ENCODE data around the gene OR6B2. TPM values are rescaled to one million over a fixed set of nuclear protein-coding genes. Genes with fewer than 3 reads are reported as not detected.

The OR6B2 gene
- total and polyA plus RNA-seq, 9 donors, result not detected

DNA sequence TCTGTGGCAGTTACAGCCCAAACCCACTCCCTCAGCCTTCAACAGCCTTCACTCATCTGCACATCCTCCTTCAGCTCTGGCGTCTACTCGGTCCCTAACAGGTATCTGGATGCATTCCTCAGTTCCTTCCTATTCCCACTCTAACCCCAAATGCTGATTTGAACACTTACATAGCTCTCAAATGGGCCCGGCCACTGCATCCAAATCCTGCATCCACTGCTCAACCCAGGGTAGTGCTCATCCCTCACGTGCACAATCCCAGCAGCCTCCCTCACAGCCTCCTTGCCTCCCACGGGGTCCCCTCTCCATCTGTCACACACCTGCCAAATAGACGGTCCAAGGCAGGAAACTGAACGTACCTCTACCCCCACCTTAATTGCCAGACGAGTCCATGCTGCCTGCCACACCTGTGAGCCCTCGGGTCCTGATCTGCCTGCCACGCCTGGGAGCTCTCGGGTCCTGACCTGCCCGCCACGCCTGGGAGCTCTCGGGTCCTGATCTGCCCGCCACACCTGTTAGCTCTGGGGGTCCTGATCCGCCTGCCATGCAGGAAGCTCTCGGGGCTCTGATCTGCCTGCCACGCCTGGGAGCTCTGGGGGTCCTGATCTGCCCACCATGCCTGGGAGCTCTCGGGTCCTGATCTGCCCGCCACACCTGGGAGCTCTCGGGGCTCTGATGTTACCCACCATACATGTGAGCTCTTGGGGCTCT, 13.2 kb upstream of the OR6B2 start:
- 76% methylated on average over 21 of the region's 21 CpGs for WGBS (ENCODE audit: insufficient coverage)
- DNase-seq, result no peak
- no peak overlapping the region for H3K27ac ChIP-seq (ENCODE audit: low read length)
- H3K9me3 ChIP-seq (replicated peaks; ENCODE audit: control insufficient read depth, low read depth, low read length), result no peaks in the 10 kb centered on the region
- no peaks in the 10 kb centered on the region for H3K4me1 ChIP-seq (ENCODE audit: control insufficient read depth, insufficient read depth, low read length)
- H3K27me3 ChIP-seq (ENCODE audit: control insufficient read depth, insufficient read depth, low read length), result peaks cover 9% of the 10 kb centered on the region
- no peaks in the 10 kb centered on the region for H3K36me3 ChIP-seq (ENCODE audit: control insufficient read depth, insufficient read depth, low read length)
- no peak overlapping the region for H3K4me3 ChIP-seq (ENCODE audit: low read length)

GRCh38 chr2:240042740-240043139, 12.5 kb upstream of the OR6B2 start:
- WGBS (ENCODE audit: insufficient coverage), result 76% methylated on average over 6 of the region's 11 CpGs
- Histone ChIP-seq H3K36me3 (ENCODE audit: control insufficient read depth, insufficient read depth, low read length) (no peaks in the 10 kb centered on the region), H3K9me3 (replicated peaks; ENCODE audit: control insufficient read depth, low read depth, low read length) (no peaks in the 10 kb centered on the region), H3K27me3 (ENCODE audit: control insufficient read depth, insufficient read depth, low read length) (peaks cover 8% of the 10 kb centered on the region), H3K27ac (ENCODE audit: low read length) (no peak overlapping the region), H3K4me1 (ENCODE audit: control insufficient read depth, insufficient read depth, low read length) (no peaks in the 10 kb centered on the region), H3K4me3 (ENCODE audit: low read length) (no peak overlapping the region)
- DNase-seq, result no peak

DNA sequence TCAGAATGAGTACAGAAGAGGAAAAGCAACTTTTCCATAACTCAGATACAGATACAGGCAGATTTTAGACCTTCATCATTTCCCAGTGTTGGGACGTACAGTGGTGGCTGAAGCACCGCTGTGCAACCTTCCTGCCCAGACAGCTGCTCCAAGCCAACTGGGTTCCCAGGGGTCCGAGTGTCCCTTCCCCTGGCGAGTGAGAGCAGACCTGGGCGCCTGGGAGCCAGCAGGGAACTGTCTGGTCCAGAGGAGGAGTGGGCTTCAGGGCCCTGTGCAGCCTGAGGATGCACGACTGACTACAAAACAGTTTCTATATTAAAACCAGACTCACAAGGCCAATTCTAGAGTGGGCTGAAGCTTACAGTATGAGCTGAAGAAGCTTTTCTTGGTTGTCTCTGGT, 11.1 kb upstream of the OR6B2 start:
- no peaks in the 10 kb centered on the region for H3K36me3 ChIP-seq (ENCODE audit: control insufficient read depth, insufficient read depth, low read length)
- WGBS (ENCODE audit: insufficient coverage), result 76% methylated on average over 3 of the region's 6 CpGs
- no peak overlapping the region for H3K4me3 ChIP-seq (ENCODE audit: low read length)
- H3K27me3 ChIP-seq (ENCODE audit: control insufficient read depth, insufficient read depth, low read length), result peaks cover 8% of the 10 kb centered on the region
- H3K4me1 ChIP-seq (ENCODE audit: control insufficient read depth, insufficient read depth, low read length), result no peaks in the 10 kb centered on the region
- H3K9me3 ChIP-seq (replicated peaks; ENCODE audit: control insufficient read depth, low read depth, low read length), result no peaks in the 10 kb centered on the region
- no peak for DNase-seq
- H3K27ac ChIP-seq (ENCODE audit: low read length), result no peak overlapping the region

GRCh38 chr2:240037358-240037757, 7.1 kb upstream of the OR6B2 start:
- H3K27me3 ChIP-seq (ENCODE audit: control insufficient read depth, insufficient read depth, low read length), result peaks cover 13% of the 10 kb centered on the region
- no peak overlapping the region for H3K4me3 ChIP-seq (ENCODE audit: low read length)
- H3K4me1 ChIP-seq (ENCODE audit: control insufficient read depth, insufficient read depth, low read length), result no peaks in the 10 kb centered on the region
- no peak overlapping the region for H3K27ac ChIP-seq (ENCODE audit: low read length)
- no peaks in the 10 kb centered on the region for H3K36me3 ChIP-seq (ENCODE audit: control insufficient read depth, insufficient read depth, low read length)
- no peak for DNase-seq
- no peaks in the 10 kb centered on the region for H3K9me3 ChIP-seq (replicated peaks; ENCODE audit: control insufficient read depth, low read depth, low read length)

DNA sequence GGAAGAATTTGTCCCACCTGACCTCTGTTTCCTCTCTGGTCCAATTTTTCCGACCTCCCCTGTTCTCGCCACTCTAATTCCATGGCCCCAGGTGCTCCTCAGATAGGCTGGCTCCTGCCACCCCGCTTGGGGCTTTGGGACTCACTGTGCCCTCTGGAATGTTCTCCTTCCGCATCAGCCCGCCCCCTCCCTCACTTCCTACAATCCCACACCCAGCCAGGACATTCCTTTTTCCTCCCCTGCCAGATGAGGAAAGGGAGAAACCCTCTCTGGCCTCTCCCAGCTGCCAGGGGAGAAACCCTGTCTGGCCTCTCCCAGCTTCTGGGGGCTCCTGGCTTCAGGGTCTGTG, 3.1 kb upstream of the OR6B2 start:
- Histone ChIP-seq H3K4me1 (ENCODE audit: control insufficient read depth, insufficient read depth, low read length) (no peaks in the 10 kb centered on the region), H3K27ac (ENCODE audit: low read length) (no peak overlapping the region)
- WGBS (ENCODE audit: insufficient coverage), result 46% methylated on average over 4 of the region's 5 CpGs

GRCh38 chr2:240032406-240033329, 2.4 kb upstream of the OR6B2 start:
- no peak overlapping the region for H3K27ac ChIP-seq (ENCODE audit: low read length)
- H3K36me3 ChIP-seq (ENCODE audit: control insufficient read depth, insufficient read depth, low read length), result no peaks in the 10 kb centered on the region
- whole genome bisulfite sequencing (ENCODE audit: insufficient coverage), result 62% methylated on average over 11 of the region's 14 CpGs
- no peak overlapping the region for H3K4me3 ChIP-seq (ENCODE audit: low read length)
- no peak for DNase-seq
- peaks cover 7% of the 10 kb centered on the region for H3K27me3 ChIP-seq (ENCODE audit: control insufficient read depth, insufficient read depth, low read length)
- H3K4me1 ChIP-seq (ENCODE audit: control insufficient read depth, insufficient read depth, low read length), result no peaks in the 10 kb centered on the region
- no peaks in the 10 kb centered on the region for H3K9me3 ChIP-seq (replicated peaks; ENCODE audit: control insufficient read depth, low read depth, low read length)

More for the DNA sequence above, 3.1 kb upstream of the OR6B2 start:
- H3K9me3 ChIP-seq (replicated peaks; ENCODE audit: control insufficient read depth, low read depth, low read length), result no peaks in the 10 kb centered on the region
- peaks cover 7% of the 10 kb centered on the region for H3K27me3 ChIP-seq (ENCODE audit: control insufficient read depth, insufficient read depth, low read length)
- no peak overlapping the region for H3K4me3 ChIP-seq (ENCODE audit: low read length)
- no peak for DNase-seq
- H3K36me3 ChIP-seq (ENCODE audit: control insufficient read depth, insufficient read depth, low read length), result no peaks in the 10 kb centered on the region

- H3K27ac ChIP-seq (ENCODE audit: low read length), result no peak overlapping the region
- peaks cover 2% of the 10 kb centered on the region for H3K4me1 ChIP-seq (ENCODE audit: control insufficient read depth, insufficient read depth, low read length)
- peak overlapping the region; percentile 87 for H3K4me3 ChIP-seq (ENCODE audit: low read length)
- 0% methylated on average over 14 of the region's 22 CpGs for WGBS (ENCODE audit: insufficient coverage)
- peak; percentile 15 for DNase-seq
- no peaks in the 10 kb centered on the region for H3K27me3 ChIP-seq (ENCODE audit: control insufficient read depth, insufficient read depth, low read length)
- peaks cover 15% of the 10 kb centered on the region for H3K36me3 ChIP-seq (ENCODE audit: control insufficient read depth, insufficient read depth, low read length)
- no peaks in the 10 kb centered on the region for H3K9me3 ChIP-seq (replicated peaks; ENCODE audit: control insufficient read depth, low read depth, low read length)
Observed at GRCh38 chr2:240024766-240025165, 5.5 kb downstream of the OR6B2 start.

GRCh38 chr2:240023792-240024191, 6.4 kb downstream of the OR6B2 start:
- Histone ChIP-seq H3K4me1 (ENCODE audit: control insufficient read depth, insufficient read depth, low read length) (peaks cover 2% of the 10 kb centered on the region), H3K27ac (ENCODE audit: low read length) (no peak overlapping the region), H3K36me3 (ENCODE audit: control insufficient read depth, insufficient read depth, low read length) (peaks cover 21% of the 10 kb centered on the region), H3K4me3 (ENCODE audit: low read length) (no peak overlapping the region), H3K9me3 (replicated peaks; ENCODE audit: control insufficient read depth, low read depth, low read length) (no peaks in the 10 kb centered on the region), H3K27me3 (ENCODE audit: control insufficient read depth, insufficient read depth, low read length) (no peaks in the 10 kb centered on the region)
- 88% methylated on average over 4 of the region's 9 CpGs for WGBS (ENCODE audit: insufficient coverage)
- no peak for DNase-seq

- peaks cover 2% of the 10 kb centered on the region for H3K4me1 ChIP-seq (ENCODE audit: control insufficient read depth, insufficient read depth, low read length)
- H3K27me3 ChIP-seq (ENCODE audit: control insufficient read depth, insufficient read depth, low read length), result no peaks in the 10 kb centered on the region
- no peak overlapping the region for H3K27ac ChIP-seq (ENCODE audit: low read length)
- no peaks in the 10 kb centered on the region for H3K9me3 ChIP-seq (replicated peaks; ENCODE audit: control insufficient read depth, low read depth, low read length)
- DNase-seq, result peak; percentile 35
- no peak overlapping the region for H3K4me3 ChIP-seq (ENCODE audit: low read length)
- H3K36me3 ChIP-seq (ENCODE audit: control insufficient read depth, insufficient read depth, low read length), result peaks cover 40% of the 10 kb centered on the region
- WGBS (ENCODE audit: insufficient coverage), result 54% methylated on average over 6 of the region's 9 CpGs
Observed at GRCh38 chr2:240021488-240022104, 8.6 kb downstream of the OR6B2 start.

DNA sequence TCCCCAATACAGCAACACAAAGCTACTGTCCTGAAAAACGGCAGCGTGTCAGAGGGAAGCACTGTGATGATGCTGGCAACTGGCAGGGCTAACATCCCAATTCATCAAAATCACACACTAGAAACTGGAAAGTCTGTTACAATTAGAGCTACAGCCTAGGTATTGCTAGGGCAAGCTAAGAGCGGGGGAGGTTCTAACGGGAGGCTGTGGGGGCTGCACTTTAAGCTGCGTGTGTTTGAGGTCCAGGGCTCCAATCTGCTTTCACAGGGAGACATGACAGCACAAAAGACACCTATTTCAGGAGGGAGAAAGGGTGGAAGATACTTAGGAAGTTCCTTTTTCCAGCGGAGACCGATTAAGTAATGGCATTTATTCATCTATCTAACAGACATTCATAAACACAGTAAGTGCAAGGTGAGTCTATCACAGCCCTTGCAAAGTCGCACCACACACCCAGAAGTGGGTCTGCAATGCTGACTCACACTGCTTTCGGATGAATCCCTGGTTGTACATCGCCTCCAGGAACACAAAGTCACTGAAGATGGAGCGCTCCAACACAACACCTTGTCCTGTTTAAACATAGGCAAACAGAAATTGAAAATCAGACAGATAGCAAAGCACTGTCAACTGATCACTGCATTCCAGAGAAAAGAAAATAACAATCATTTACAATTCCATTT, 12.0 kb downstream of the OR6B2 start:
- Histone ChIP-seq H3K9me3 (replicated peaks; ENCODE audit: control insufficient read depth, low read depth, low read length) (no peaks in the 10 kb centered on the region), H3K27me3 (ENCODE audit: control insufficient read depth, insufficient read depth, low read length) (no peaks in the 10 kb centered on the region), H3K4me3 (ENCODE audit: low read length) (no peak overlapping the region), H3K4me1 (ENCODE audit: control insufficient read depth, insufficient read depth, low read length) (no peaks in the 10 kb centered on the region), H3K27ac (ENCODE audit: low read length) (no peak overlapping the region), H3K36me3 (ENCODE audit: control insufficient read depth, insufficient read depth, low read length) (peaks cover 68% of the 10 kb centered on the region)
- no peak for DNase-seq
- 100% methylated on average over 5 of the region's 11 CpGs for WGBS (ENCODE audit: insufficient coverage)
